C4-2B (cell line): ENCODE data around the gene PPBP.

Source experiments
- ZFX ChIP-seq: fragments of 450-650 bp; IDR thresholded peaks from 2 replicates; pipeline ENCODE4 v1.6.1; 2017
- TF ChIP-seq, protein P1 (sequence below): fragments of 450-650 bp; conservative IDR thresholded peaks from 2 replicates; pipeline ENCODE4 v1.5.1; 2017; ENCODE audit warnings: mild to moderate bottlenecking

DNA sequence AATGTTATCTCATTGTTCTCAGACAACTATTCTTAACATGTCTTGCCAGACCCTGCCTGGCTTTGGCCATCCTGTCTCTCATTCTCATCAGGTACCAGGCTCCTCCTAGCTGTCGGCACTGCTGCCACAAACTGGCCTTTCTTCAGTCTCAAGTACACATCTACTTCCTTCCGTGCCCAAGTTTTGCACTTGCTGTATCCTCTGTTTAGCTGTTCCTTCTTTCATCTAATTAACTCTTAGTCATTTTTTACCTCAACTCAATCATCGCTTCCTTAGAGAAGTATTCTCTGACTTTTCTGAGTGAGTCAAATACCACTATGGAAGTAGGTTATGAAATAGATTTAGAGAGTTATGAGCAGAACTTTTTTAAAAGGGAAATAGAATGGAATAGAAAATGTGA lies 30.8 kb upstream of the PPBP start:
- TF ChIP-seq, protein P1, sequence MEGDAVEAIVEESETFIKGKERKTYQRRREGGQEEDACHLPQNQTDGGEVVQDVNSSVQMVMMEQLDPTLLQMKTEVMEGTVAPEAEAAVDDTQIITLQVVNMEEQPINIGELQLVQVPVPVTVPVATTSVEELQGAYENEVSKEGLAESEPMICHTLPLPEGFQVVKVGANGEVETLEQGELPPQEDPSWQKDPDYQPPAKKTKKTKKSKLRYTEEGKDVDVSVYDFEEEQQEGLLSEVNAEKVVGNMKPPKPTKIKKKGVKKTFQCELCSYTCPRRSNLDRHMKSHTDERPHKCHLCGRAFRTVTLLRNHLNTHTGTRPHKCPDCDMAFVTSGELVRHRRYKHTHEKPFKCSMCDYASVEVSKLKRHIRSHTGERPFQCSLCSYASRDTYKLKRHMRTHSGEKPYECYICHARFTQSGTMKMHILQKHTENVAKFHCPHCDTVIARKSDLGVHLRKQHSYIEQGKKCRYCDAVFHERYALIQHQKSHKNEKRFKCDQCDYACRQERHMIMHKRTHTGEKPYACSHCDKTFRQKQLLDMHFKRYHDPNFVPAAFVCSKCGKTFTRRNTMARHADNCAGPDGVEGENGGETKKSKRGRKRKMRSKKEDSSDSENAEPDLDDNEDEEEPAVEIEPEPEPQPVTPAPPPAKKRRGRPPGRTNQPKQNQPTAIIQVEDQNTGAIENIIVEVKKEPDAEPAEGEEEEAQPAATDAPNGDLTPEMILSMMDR, result no peak
- TF ChIP-seq ZFX, result no peak
